ENCODE data around the gene TMEM80. TPM values are rescaled to one million over a fixed set of nuclear protein-coding genes. Genes with fewer than 3 reads are reported as not detected.

The TMEM80 gene
- total and polyA plus RNA-seq, 10 of the 15 experiments (the other 5 are each of a cell fraction or from before 2014, with no cell fraction given), result 6.7 to 30.9 (median 20.7) TPM

GRCh38 chr11:726278-727220, 30.9 kb downstream of the TMEM80 start:
- no peaks in the 10 kb centered on the region; the same call in 1 of the 2 replicates for H4K20me1 ChIP-seq (ENCODE audit: control insufficient read depth, insufficient read depth)
- 28% methylated on average over 33 of the region's 61 CpGs for WGBS (ENCODE audit: insufficient coverage, insufficient replicate concordance, low lambda C conversion rate, missing lambda C conversion rate)
- peak overlapping the region; percentile 39; the same call in 1 of the 2 replicates for H3K9ac ChIP-seq (ENCODE audit: control insufficient read depth, insufficient read depth, low read length)
- ChIA-PET RAD21 (ENCODE audit: unreplicated experiment) (interaction anchor here (0.6 to 3.8 kb wide), 16 partner anchors 23 to 278 kb away, joined by 3 to 34 read pairs (median 5); partner anchors contain the start of genes DEAF1, GATD1, HRAS and PHRF1), POLR2A (interaction anchor here (0.6 to 8.2 kb wide), 14 partner anchors 21 to 278 kb away, joined by 3 to 72 read pairs (median 4); partner anchors contain the start of genes DEAF1, HRAS, IRF7 and LMNTD2), CTCF (interaction anchor here (0.8 to 8.6 kb wide), 19 partner anchors 17 to 287 kb away, joined by 3 to 127 read pairs (median 3); partner anchors contain the start of genes DEAF1 and TMEM80), SMC1A (ENCODE audit: uncharacterized antibody, unreplicated experiment) (interaction anchor here (0.6 to 2.7 kb wide), 11 partner anchors 14 to 191 kb away, joined by 3 to 8 read pairs (median 3); partner anchors contain the start of gene TMEM80)
- peak overlapping the region; percentile 72 for H2AFZ ChIP-seq (ENCODE audit: control insufficient read depth, low read depth, low read length)
- no peak overlapping the region for H3K27ac ChIP-seq (ENCODE audit: control insufficient read depth, insufficient read depth)
- in situ Hi-C loops (cut with MboI) (loop anchor here (10.0 kb wide), 1 partner anchor 62 kb away; no protein-coding TSS in a partner anchor), intact Hi-C loops (cut with micrococcal nuclease; ENCODE audit: unreplicated experiment) (no loop called here)
- no peaks in the 10 kb centered on the region for H3K79me2 ChIP-seq (ENCODE audit: control insufficient read depth, insufficient read depth, low read length)
- no peak for FAIRE-seq
- BruUV-seq (replicated peaks), result no TSS peak
- H3K27me3 ChIP-seq (replicated peaks in 1 of 2; ENCODE audit: control insufficient read depth in 2 of 2, insufficient read depth in 2 of 2, low read length in 1 of 2), result 0 out of 4 replicates have a peak, but pooled peaks cover 0 to under 1% of the 10 kb centered on the region in 2 experiments
- ATAC-seq, result peak; percentile 39
- H3K4me2 ChIP-seq (ENCODE audit: control insufficient read depth, insufficient read depth), result peak overlapping the region; percentile 82
- no peaks in the 10 kb centered on the region for H3K9me3 ChIP-seq (replicated peaks; ENCODE audit: control insufficient read depth, insufficient read depth, low read length)
- no peak for DNase-seq (ENCODE audit: low read depth, low spot score)
- H3K4me1 ChIP-seq (ENCODE audit: control insufficient read depth, insufficient read depth, low read length), result peaks cover 14% of the 10 kb centered on the region
- H3K36me3 ChIP-seq (ENCODE audit: control insufficient read depth in 2 of 2, insufficient read depth in 2 of 2, low read length in 1 of 2), result no peaks in the 10 kb centered on the region
- peak overlapping the region; percentile 58 for H3K4me3 ChIP-seq
- TF ChIP-seq MYC (IDR thresholded peaks at IDR 0.05; ENCODE audit: insufficient read depth, insufficient read length, insufficient replicate concordance, low read length, severe bottlenecking) (no peak), CEBPB (IDR thresholded peaks at IDR 0.05; ENCODE audit: borderline replicate concordance in 1 of 2, low read depth in 2 of 2, low read length in 2 of 2) (no peak), NR2C2 (IDR thresholded peaks at IDR 0.05; ENCODE audit: borderline replicate concordance, control insufficient read depth, insufficient read length, low read depth) (no peak), SMC3 (IDR thresholded peaks at IDR 0.05; ENCODE audit: borderline replicate concordance, low read length) (no peak), NFYB (IDR thresholded peaks at IDR 0.05; ENCODE audit: insufficient read depth, low read depth, low read length) (no peak), SUPT20H (IDR thresholded peaks at IDR 0.05; ENCODE audit: borderline replicate concordance, control insufficient read depth, low read depth, low read length) (no peak), BHLHE40 (IDR thresholded peaks at IDR 0.05; ENCODE audit: borderline replicate concordance in 1 of 2, low read depth in 2 of 2, low read length in 1 of 2) (peak; percentile 20 to 57; a peak in 1 of 4 replicates), POLR2A (IDR thresholded peaks at IDR 0.05; ENCODE audit: low read depth, low read length) (peak; percentile 78), MTA2 (IDR thresholded peaks at IDR 0.05; ENCODE audit: low read depth) (no peak), MLLT1 (IDR thresholded peaks at IDR 0.05) (no peak), YBX1 (IDR thresholded peaks at IDR 0.05) (no peak), ZBTB4 (CRISPR knock-in tag; IDR thresholded peaks at IDR 0.05) (no peak), SRF (IDR thresholded peaks at IDR 0.05; ENCODE audit: low read depth in 2 of 2, low read length in 2 of 2) (no peak)
- TF ChIP-seq, protein P1, sequence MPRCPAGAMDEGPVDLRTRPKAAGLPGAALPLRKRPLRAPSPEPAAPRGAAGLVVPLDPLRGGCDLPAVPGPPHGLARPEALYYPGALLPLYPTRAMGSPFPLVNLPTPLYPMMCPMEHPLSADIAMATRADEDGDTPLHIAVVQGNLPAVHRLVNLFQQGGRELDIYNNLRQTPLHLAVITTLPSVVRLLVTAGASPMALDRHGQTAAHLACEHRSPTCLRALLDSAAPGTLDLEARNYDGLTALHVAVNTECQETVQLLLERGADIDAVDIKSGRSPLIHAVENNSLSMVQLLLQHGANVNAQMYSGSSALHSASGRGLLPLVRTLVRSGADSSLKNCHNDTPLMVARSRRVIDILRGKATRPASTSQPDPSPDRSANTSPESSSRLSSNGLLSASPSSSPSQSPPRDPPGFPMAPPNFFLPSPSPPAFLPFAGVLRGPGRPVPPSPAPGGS (IDR thresholded peaks at IDR 0.05; ENCODE audit: borderline replicate concordance, insufficient read depth, low read depth, low read length, poor library complexity, severe bottlenecking), result no peak

Data from GM12878 (cell line).